HG03097 (cell line): ENCODE results near the gene TCF4.

ENCODE experiments used
- ATAC-seq: cut with Tn5 transposase; IDR thresholded peaks from one replicate; pipeline ENCODE4 v1.9.1; 2021; ENCODE audit not compliant: unreplicated experiment, low FRiP score

The TCF4 gene

DNA sequence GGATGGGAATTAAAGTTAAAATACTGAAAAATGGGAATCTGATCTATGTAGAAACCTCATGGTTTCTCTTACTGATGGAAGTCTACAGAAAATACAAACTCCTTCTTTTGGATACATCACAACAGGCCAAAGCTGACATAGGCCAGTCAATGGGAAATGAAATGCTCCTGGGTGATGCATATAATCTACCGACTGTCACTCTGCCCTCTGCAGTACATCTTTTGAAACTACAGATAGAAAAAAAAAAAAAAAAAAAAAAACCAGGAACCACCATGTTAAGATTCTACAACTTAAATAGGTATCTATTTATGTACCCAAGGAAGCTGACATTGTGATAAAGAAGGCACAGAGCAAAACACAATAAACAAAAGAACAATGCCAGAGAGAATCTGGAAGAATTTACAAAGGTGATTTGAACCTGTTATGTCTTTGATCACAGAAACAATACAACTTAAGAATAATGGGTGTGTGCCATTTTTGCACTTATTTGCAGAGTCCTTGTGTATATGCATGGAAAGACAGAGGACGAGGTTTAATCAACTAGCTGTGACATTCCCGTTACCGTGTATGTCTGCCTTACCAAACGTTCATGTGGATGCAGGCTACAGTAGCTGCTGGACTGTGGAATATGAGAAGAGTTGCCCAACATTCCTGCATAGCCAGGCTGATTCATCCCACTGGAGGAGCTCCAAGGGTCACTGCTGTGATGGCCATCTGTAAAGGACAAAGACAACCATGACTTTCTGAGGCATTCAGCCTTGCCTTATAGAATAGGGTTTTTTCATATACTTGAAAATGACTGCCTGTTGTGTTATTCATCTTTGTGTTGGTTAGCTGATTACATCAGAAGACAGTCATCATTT is 312.7 kb downstream of the TCF4 start:
- no peak for ATAC-seq

DNA sequence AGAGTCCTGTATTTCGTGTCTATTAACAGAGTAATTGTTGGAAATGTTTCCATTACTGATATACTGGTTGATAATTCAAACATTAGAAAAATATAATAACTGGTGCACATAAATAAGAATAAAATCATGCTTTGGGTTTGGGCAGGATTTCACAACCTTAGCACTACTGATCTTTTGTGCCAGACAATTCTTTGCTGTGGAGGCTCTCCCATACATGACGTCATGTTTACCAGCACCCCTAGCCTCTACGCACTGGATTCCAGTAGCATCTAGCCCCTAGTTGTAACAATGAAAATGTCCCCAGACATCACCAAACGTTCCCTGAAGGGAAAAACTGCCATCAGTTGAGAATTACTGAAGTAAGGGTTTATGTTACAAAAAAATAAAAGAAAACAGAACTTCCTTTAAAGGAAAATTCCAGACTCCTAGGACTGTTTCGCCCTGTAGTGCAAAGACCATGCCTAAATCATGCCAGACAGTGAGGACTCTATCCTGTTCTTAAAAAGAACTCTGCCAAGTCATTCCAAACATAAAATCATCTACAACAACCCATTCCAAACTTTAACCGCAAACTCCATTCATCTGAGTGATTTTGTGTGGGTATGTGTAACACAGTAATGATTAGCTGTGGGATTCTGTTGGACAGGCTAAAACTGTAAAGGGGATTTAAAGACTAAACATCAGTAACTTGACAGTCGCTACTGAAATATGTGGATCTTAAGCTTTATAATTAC is 315.3 kb downstream of the TCF4 start:
- no peak for ATAC-seq

GRCh38 chr18:55269622-55270021 is 318.4 kb downstream of the TCF4 start:
- no peak for ATAC-seq

DNA sequence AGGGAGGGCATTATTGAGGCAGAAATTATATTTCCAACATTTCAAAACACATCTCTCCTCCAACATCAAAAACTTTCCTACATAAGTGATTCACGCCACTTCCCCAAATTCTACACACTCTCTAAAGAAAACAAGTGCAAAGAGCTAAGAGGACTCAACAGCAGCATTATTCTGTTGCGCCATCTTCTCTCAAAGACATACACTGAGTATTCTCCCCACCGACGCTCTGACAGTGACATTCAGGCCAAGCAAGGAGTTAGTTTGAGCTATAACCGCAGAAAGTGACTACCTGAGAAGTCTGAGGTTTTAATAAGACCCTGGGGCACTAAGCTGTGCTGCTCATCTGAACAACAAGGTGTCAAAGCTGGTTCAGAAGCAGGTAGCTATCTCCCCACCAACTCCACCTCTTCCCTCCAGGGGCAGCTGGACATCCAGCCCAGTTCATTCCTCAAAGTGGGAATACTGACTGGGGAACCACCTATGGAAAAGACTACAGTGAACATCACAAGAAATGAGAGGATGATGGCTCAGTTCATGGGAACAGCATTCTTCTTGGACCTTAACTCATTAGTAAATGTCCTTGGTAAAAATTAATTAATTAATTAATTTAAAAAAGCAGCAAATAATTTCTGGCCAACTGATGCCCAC is 319.2 kb downstream of the TCF4 start:
- peak; percentile 31 for ATAC-seq

GRCh38 chr18:55268151-55268601 is 319.8 kb downstream of the TCF4 start:
- ATAC-seq = peak; percentile 63

- ATAC-seq = no peak
Measured at GRCh38 chr18:55266981-55267380, 321.0 kb downstream of the TCF4 start.

DNA sequence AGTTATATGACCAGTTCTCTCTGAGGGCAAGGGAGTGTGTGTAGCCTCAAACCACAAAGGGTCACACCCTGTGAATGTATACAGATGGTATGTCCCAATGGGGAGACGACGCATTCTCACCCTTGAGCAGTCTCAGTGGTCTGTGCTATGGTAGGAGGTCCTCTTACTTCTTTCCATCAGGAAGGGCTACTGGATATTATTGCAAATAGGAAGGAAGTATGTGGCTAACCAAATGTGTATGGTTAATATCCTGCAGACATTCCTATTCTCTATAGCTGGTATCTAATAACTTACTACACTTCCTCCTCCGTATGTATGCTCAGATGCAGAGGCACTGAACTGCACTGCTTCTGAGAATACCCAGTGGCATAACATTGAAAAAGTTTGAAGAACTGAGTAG is 322.0 kb downstream of the TCF4 start:
- ATAC-seq = peak; percentile 52

GRCh38 chr18:55265130-55265675 is 322.8 kb downstream of the TCF4 start:
- ATAC-seq = no peak

GRCh38 chr18:55264108-55264507 is 323.9 kb downstream of the TCF4 start:
- ATAC-seq = no peak

DNA sequence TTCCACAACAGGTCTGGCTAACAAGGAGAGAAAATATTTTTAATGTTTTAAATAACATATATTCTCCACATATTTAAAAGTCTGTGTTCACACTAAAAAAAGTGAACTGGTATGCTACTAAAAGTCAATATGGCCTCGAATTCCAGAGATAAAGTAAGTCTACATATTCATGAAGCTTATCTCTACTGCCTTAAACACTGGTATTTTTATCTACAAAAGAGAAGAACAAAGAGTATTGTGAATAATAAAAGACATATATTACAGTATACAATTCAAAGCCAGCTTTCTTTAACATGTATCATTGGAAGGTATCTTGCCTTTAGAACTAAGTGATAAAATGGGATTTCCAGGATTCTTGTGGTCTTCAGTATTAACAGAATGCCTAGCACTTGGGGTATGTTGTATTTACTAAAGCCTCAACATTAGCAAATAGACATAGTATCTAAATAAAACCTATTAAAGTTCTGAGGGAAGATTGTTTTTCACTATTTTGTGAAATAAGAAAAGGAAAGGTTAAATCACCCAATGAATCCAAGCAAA is 325.9 kb downstream of the TCF4 start:
- ATAC-seq = no peak

DNA sequence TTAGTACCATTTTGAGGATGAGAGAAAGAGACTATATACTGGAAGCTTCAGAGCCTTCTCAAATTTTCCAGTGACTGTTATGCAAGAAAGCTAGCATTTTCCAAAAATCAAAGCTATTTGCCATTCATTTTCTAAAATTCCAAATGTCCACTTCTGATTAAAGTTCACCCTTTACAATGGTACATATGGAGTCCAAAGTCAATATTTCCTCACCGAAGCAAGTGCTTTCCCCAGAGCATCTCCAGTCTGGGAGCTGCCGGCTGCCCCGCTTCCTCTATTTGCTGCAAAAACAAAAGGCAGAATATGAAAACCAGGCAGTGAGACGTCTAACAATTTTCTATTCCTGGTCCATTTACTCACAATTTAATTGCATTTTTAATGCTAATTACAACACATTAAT is 326.7 kb downstream of the TCF4 start:
- ATAC-seq = no peak

GRCh38 chr18:55258088-55258487 is 329.9 kb downstream of the TCF4 start:
- no peak for ATAC-seq

GRCh38 chr18:55256929-55257289 is 331.1 kb downstream of the TCF4 start:
- ATAC-seq = no peak

- ATAC-seq = no peak
Measured at GRCh38 chr18:55256226-55256928, 331.6 kb downstream of the TCF4 start.

GRCh38 chr18:55253814-55254213 is 334.2 kb downstream of the TCF4 start:
- no peak for ATAC-seq

- ATAC-seq = no peak
Measured at GRCh38 chr18:55252901-55253300, 335.1 kb downstream of the TCF4 start.

- no peak for ATAC-seq
Measured at GRCh38 chr18:55252053-55252675, 335.8 kb downstream of the TCF4 start.

GRCh38 chr18:55251254-55251971 is 336.6 kb downstream of the TCF4 start:
- ATAC-seq = no peak

- ATAC-seq = no peak
Measured at GRCh38 chr18:55250768-55251173, 337.2 kb downstream of the TCF4 start.
